ENCODE measurements around the gene HDLBP.

Gene HDLBP

GRCh38 chr2:241261628-241262027 lies 53.8 kb downstream of the HDLBP start:
- DNase-seq (ENCODE audit: low read depth), result no peak

DNA sequence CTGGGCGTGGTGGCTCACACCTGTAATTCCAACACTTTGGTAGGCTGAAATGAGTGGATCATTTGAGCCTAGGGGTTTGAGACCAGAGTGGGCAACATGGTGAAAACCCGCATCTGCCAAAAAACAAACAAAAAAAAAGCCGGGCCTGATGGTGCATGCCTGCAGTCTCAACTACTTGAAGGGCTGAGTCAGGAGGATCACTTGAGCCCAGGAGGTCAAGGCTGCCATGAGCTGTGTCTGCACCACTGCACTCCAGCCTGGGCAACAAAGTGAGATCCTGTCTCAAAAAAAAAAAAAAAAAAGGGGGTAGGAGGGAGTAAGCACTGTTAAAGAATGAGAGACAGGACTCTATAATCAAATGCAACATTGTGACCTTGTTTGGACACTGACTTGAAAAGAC lies 54.6 kb downstream of the HDLBP start:
- no peak for DNase-seq (ENCODE audit: low read depth)

More at GRCh38 chr2:241261628-241262027, 53.8 kb downstream of the HDLBP start:
- H3K4me3 ChIP-seq (ENCODE audit: low read depth, low read length), result no peak overlapping the region

GRCh38 chr2:241258505-241259280 lies 56.8 kb downstream of the HDLBP start:
- no peak for DNase-seq (ENCODE audit: low read depth)
- H3K4me3 ChIP-seq (ENCODE audit: low read depth, low read length), result no peak overlapping the region

More for the DNA sequence above, 54.6 kb downstream of the HDLBP start:
- no peak overlapping the region for H3K4me3 ChIP-seq (ENCODE audit: low read depth, low read length)

GRCh38 chr2:241257419-241258032 lies 57.9 kb downstream of the HDLBP start:
- DNase-seq (ENCODE audit: low read depth), result no peak
- no peak overlapping the region for H3K4me3 ChIP-seq (ENCODE audit: low read depth, low read length)

- no peak overlapping the region for H3K4me3 ChIP-seq (ENCODE audit: low read depth, low read length)
- DNase-seq (ENCODE audit: low read depth), result no peak
Observed at GRCh38 chr2:241256168-241256545, 59.3 kb downstream of the HDLBP start.

GRCh38 chr2:241255542-241256167 lies 59.8 kb downstream of the HDLBP start:
- DNase-seq (ENCODE audit: low read depth), result no peak
- no peak overlapping the region for H3K4me3 ChIP-seq (ENCODE audit: low read depth, low read length)

- DNase-seq (ENCODE audit: low read depth), result no peak
- H3K4me3 ChIP-seq (ENCODE audit: low read depth, low read length), result no peak overlapping the region
Observed at GRCh38 chr2:241254904-241255351, 60.5 kb downstream of the HDLBP start.

- H3K4me3 ChIP-seq (ENCODE audit: low read depth, low read length), result no peak overlapping the region
- DNase-seq (ENCODE audit: low read depth), result no peak
Observed at GRCh38 chr2:241252778-241253475, 62.5 kb downstream of the HDLBP start.

GRCh38 chr2:241249654-241250053 lies 65.8 kb downstream of the HDLBP start:
- no peak overlapping the region for H3K4me3 ChIP-seq (ENCODE audit: low read depth, low read length)
- DNase-seq (ENCODE audit: low read depth), result no peak

DNA sequence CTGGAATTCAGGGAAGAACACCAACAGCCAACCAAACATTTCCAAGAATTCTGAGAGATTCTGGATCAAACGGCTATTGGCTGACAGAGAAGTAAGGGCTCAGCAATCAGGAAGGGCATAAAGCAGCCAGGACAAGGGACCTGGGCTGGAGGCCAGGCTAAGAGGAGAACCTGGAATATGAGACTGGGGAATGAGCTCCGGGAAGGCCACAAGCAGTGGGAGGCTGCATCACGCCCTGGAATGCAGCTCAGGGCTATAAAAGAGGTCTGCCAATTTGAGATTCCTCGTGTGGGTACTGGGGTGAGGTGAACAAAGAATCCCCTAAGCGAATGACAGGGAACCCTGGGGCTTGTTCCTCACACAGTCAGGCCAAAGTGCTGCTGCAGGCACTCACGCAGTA lies 66.6 kb downstream of the HDLBP start:
- no peak overlapping the region for H3K4me3 ChIP-seq (ENCODE audit: low read depth, low read length)
- DNase-seq (ENCODE audit: low read depth), result no peak

DNA sequence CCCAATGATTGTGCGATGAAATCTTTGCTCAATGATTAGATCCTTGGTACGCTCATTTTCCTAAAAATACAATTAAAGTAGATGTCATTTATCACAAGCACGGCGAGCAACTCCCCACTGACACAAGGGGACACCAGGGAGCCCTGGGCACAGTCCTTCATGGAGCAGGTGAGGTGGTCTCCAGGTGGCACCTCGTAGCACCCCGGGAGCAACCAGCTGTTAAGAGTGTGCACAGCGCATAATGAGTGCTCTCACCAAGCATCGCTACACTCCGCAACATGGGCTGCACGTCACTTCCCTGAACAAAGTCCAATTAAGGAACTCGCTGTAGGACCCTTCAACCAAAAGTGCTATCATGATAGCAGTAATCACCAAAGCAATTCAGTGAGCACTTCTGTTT lies 67.2 kb downstream of the HDLBP start:
- no peak for DNase-seq (ENCODE audit: low read depth)

DNA sequence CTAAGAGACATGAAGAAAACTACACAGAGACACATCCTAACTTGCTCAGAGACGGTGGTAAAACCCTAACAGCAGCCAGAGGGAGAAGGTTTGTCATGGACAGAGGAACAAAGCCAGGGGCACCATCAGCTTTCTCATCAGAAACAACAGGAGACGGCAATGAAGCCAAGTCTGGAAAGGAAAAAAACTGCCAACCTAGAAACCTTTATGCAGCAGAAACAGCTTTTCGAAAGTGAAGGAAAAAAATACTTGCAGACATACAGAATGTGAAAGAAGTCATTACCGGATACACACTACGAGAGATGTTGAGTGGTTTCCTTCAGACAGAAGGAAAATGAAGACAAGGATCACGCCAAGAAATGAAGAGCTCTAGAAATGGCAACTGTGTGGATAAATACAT lies 71.1 kb downstream of the HDLBP start:
- DNase-seq (ENCODE audit: low read depth), result no peak
- H3K4me3 ChIP-seq (ENCODE audit: low read depth, low read length), result no peak overlapping the region

More for the DNA sequence above, 67.2 kb downstream of the HDLBP start:
- no peak overlapping the region for H3K4me3 ChIP-seq (ENCODE audit: low read depth, low read length)

DNA sequence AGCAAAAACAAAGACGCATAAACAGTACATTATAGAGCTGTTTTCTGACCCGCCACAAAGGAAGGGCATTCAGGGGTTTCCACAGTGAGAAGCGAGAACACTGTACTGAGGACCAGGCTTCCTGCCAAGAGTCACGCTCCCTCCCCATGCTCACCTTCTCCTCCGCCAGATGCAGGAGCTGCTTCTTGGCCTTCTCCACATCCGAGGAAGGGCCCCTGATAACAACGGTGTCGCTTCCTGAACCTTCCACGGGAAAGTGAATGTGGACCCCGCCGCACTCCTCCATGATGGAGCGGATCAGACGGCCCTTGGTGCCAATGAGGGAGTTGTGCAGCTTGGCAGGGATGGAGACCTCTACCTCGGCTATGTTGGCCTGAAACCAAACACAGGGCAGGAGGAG lies 73.2 kb downstream of the HDLBP start:
- DNase-seq (ENCODE audit: low read depth), result no peak
- no peak overlapping the region for H3K4me3 ChIP-seq (ENCODE audit: low read depth, low read length)

GRCh38 chr2:241241669-241242068 lies 73.8 kb downstream of the HDLBP start:
- no peak overlapping the region for H3K4me3 ChIP-seq (ENCODE audit: low read depth, low read length)
- DNase-seq (ENCODE audit: low read depth), result no peak

- no peak for DNase-seq (ENCODE audit: low read depth)
- no peak overlapping the region for H3K4me3 ChIP-seq (ENCODE audit: low read depth, low read length)
Observed at GRCh38 chr2:241240320-241241004, 75.0 kb downstream of the HDLBP start.

- DNase-seq (ENCODE audit: low read depth), result no peak
- H3K4me3 ChIP-seq (ENCODE audit: low read depth, low read length), result no peak overlapping the region
Observed at GRCh38 chr2:241239552-241240202, 75.8 kb downstream of the HDLBP start.

DNA sequence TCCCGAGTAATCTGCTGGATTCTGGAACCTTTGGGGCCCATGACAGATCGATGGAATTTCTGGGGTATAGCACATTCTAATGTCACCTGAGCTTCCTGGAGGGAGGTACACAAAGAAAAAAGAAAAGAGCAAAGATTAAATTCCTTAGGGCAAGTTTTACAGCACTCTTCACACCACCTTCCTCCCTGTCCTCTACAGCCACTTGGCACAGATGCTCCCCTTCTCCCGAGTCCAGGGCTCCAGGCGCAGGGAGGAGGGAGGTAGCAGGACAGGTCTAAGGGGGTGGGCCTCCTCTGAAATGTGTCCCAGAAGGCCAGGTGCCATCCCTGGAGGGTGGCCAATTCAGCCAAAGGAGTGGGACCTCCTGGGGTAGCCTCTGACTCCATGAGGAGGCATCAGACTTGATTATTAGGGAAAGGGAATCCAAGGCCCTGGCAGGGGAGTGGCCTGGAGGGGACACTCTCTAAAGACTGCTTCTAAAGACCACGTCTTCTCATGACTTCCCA lies 76.7 kb downstream of the HDLBP start:
- H3K4me3 ChIP-seq (ENCODE audit: low read depth, low read length), result no peak overlapping the region
- DNase-seq (ENCODE audit: low read depth), result no peak

GRCh38 chr2:241237949-241238371 lies 77.5 kb downstream of the HDLBP start:
- no peak overlapping the region for H3K4me3 ChIP-seq (ENCODE audit: low read depth, low read length)
- DNase-seq (ENCODE audit: low read depth), result no peak

GRCh38 chr2:241237047-241237446 lies 78.4 kb downstream of the HDLBP start:
- H3K4me3 ChIP-seq (ENCODE audit: low read depth, low read length), result no peak overlapping the region
- no peak for DNase-seq (ENCODE audit: low read depth)

Measured in skeletal muscle cell (primary cell).